Measurements from ENCODE around the gene ITGB4. TPM values are rescaled to one million over a fixed set of nuclear protein-coding genes. Genes with fewer than 3 reads are reported as not detected.

Gene ITGB4
- total and polyA plus RNA-seq, 9 of the 15 experiments (the other 6 are each of a cell fraction or from before 2014, with no cell fraction given): 0.05 to 2.8 (median 0.76) TPM; not detected in 3

DNA sequence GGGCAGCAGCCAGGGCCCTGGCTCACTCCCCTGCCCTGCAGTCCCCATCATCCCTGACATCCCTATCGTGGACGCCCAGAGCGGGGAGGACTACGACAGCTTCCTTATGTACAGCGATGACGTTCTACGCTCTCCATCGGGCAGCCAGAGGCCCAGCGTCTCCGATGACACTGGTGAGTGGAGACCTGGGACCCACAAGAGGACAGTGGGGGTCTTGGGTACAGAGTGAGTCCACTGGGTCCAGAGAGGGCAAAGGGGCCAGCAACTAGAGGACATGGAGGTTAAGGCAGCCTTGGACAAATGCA, 31.1 kb downstream of the ITGB4 start:
- in situ Hi-C loops (cut with MboI) (no loop called here), intact Hi-C loops (cut with micrococcal nuclease) (loop anchor here (5.0 to 10.0 kb wide), 2 partner anchors 235 to 252 kb away; partner anchors contain the start of genes CASKIN2, CDK3 and TSEN54)
- Histone ChIP-seq H3K9ac (ENCODE audit: insufficient read depth in 1 of 2, low read depth in 2 of 2, low read length in 2 of 2) (no peak overlapping the region), H4K20me1 (replicated peaks; ENCODE audit: control insufficient read depth, insufficient read depth, low read length) (no peaks in the 10 kb centered on the region), H3K79me2 (ENCODE audit: control insufficient read depth, insufficient read depth, low read length) (no peaks in the 10 kb centered on the region), H3K4me1 (replicated peaks in 1 of 2; ENCODE audit: control insufficient read depth in 2 of 2, insufficient read depth in 2 of 2, low read length in 2 of 2) (peaks cover 13 to 71% of the 10 kb centered on the region in 2 experiments), H3K4me2 (ENCODE audit: insufficient read depth, low read length) (no peak overlapping the region), H3K9me1 (ENCODE audit: control insufficient read depth, insufficient read depth, low read length) (no peaks in the 10 kb centered on the region), H3K27me3 (ENCODE audit: control insufficient read depth in 2 of 2, insufficient read depth in 2 of 2, low read length in 2 of 2) (no peaks in the 10 kb centered on the region), H3K4me3 (no peak overlapping the region), H3K36me3 (ENCODE audit: control insufficient read depth, insufficient read depth, low read length) (no peaks in the 10 kb centered on the region), H2AFZ (ENCODE audit: low read depth, low read length) (no peak overlapping the region), H3K9me3 (replicated peaks; ENCODE audit: control insufficient read depth, insufficient read depth, low read depth, low read length) (no peaks in the 10 kb centered on the region), H3K27ac (ENCODE audit: extremely low read depth, low read depth, low read length) (no peak overlapping the region)
- 63% methylated on average over 4 of the region's 10 CpGs for WGBS (ENCODE audit: insufficient coverage, low coverage, missing lambda C conversion rate)
- DNase-seq (ENCODE audit: extremely low read depth in 1 of 4, low spot score in 3 of 4) (no peak), FAIRE-seq (no peak), ATAC-seq (no peak)
- no TSS peak for BruUV-seq (replicated peaks)
- ChIA-PET CTCF (ENCODE audit: low intra/inter-chr PET ratio) (interaction anchor here (1.0 to 1.2 kb wide), 2 partner anchors 77 to 119 kb away, joined by 3 to 5 read pairs; partner anchors contain the start of gene SMIM5), POLR2A (interaction anchor here (1.0 to 14.7 kb wide), 3 partner anchors 22 to 57 kb away, joined by 3 to 464 read pairs (median 3); a partner anchor contains a TSS)
- TF ChIP-seq RBM25 (IDR thresholded peaks at IDR 0.05; ENCODE audit: low read depth, low read length, severe bottlenecking) (no peak), SREBF2 (CRISPR knock-in tag; IDR thresholded peaks at IDR 0.05) (no peak), SRSF9 (IDR thresholded peaks at IDR 0.05; ENCODE audit: borderline replicate concordance, low read depth, low read length) (no peak), ZNF695 (CRISPR knock-in tag; IDR thresholded peaks at IDR 0.05) (no peak), ZNF644 (tag; IDR thresholded peaks at IDR 0.05; ENCODE audit: low read depth) (no peak), BRF1 (IDR thresholded peaks at IDR 0.05; ENCODE audit: borderline replicate concordance, extremely low read depth, insufficient read length) (no peak), HDAC2 (IDR thresholded peaks at IDR 0.05) (no peak), ZNF785 (CRISPR knock-in tag; IDR thresholded peaks at IDR 0.05) (no peak)
- TF ChIP-seq, protein P1, sequence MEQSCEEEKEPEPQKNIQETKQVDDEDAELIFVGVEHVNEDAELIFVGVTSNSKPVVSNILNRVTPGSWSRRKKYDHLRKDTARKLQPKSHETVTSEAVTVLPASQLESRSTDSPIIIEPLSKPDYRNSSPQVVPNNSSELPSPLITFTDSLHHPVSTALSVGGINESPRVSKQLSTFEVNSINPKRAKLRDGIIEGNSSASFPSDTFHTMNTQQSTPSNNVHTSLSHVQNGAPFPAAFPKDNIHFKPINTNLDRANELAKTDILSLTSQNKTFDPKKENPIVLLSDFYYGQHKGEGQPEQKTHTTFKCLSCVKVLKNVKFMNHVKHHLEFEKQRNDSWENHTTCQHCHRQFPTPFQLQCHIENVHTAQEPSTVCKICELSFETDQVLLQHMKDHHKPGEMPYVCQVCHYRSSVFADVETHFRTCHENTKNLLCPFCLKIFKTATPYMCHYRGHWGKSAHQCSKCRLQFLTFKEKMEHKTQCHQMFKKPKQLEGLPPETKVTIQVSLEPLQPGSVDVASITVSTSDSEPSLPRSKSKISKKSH (CRISPR knock-in tag; IDR thresholded peaks at IDR 0.05): no peak
- TF ChIP-seq, protein P2, sequence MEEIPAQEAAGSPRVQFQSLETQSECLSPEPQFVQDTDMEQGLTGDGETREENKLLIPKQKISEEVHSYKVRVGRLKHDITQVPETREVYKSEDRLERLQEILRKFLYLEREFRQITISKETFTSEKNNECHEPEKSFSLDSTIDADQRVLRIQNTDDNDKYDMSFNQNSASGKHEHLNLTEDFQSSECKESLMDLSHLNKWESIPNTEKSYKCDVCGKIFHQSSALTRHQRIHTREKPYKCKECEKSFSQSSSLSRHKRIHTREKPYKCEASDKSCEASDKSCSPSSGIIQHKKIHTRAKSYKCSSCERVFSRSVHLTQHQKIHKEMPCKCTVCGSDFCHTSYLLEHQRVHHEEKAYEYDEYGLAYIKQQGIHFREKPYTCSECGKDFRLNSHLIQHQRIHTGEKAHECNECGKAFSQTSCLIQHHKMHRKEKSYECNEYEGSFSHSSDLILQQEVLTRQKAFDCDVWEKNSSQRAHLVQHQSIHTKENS (CRISPR knock-in tag; IDR thresholded peaks at IDR 0.05): no peak
- TF ChIP-seq, protein P3, sequence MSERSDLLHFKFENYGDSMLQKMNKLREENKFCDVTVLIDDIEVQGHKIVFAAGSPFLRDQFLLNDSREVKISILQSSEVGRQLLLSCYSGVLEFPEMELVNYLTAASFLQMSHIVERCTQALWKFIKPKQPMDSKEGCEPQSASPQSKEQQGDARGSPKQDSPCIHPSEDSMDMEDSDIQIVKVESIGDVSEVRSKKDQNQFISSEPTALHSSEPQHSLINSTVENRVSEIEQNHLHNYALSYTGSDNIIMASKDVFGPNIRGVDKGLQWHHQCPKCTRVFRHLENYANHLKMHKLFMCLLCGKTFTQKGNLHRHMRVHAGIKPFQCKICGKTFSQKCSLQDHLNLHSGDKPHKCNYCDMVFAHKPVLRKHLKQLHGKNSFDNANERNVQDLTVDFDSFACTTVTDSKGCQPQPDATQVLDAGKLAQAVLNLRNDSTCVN (CRISPR knock-in tag; IDR thresholded peaks at IDR 0.05): no peak
- TF ChIP-seq, protein P4, sequence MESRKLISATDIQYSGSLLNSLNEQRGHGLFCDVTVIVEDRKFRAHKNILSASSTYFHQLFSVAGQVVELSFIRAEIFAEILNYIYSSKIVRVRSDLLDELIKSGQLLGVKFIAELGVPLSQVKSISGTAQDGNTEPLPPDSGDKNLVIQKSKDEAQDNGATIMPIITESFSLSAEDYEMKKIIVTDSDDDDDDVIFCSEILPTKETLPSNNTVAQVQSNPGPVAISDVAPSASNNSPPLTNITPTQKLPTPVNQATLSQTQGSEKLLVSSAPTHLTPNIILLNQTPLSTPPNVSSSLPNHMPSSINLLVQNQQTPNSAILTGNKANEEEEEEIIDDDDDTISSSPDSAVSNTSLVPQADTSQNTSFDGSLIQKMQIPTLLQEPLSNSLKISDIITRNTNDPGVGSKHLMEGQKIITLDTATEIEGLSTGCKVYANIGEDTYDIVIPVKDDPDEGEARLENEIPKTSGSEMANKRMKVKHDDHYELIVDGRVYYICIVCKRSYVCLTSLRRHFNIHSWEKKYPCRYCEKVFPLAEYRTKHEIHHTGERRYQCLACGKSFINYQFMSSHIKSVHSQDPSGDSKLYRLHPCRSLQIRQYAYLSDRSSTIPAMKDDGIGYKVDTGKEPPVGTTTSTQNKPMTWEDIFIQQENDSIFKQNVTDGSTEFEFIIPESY (CRISPR knock-in tag; IDR thresholded peaks at IDR 0.05): no peak
- TF ChIP-seq, protein P5, sequence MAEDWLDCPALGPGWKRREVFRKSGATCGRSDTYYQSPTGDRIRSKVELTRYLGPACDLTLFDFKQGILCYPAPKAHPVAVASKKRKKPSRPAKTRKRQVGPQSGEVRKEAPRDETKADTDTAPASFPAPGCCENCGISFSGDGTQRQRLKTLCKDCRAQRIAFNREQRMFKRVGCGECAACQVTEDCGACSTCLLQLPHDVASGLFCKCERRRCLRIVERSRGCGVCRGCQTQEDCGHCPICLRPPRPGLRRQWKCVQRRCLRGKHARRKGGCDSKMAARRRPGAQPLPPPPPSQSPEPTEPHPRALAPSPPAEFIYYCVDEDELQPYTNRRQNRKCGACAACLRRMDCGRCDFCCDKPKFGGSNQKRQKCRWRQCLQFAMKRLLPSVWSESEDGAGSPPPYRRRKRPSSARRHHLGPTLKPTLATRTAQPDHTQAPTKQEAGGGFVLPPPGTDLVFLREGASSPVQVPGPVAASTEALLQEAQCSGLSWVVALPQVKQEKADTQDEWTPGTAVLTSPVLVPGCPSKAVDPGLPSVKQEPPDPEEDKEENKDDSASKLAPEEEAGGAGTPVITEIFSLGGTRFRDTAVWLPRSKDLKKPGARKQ (CRISPR knock-in tag; IDR thresholded peaks at IDR 0.05): no peak
- TF ChIP-seq, protein P6, sequence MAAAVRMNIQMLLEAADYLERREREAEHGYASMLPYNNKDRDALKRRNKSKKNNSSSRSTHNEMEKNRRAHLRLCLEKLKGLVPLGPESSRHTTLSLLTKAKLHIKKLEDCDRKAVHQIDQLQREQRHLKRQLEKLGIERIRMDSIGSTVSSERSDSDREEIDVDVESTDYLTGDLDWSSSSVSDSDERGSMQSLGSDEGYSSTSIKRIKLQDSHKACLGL (CRISPR knock-in tag; IDR thresholded peaks at IDR 0.05; ENCODE audit: borderline replicate concordance, poor library complexity, severe bottlenecking): no peak

Measured in K562 (cell line).